C4-2B (cell line): Measurements from ENCODE around the gene RBM47.

Source experiments
- ZFX ChIP-seq: fragments of 450-650 bp; IDR thresholded peaks from 2 replicates; pipeline ENCODE4 v1.6.1; 2017
- TF ChIP-seq, protein P1 (sequence below): fragments of 450-650 bp; conservative IDR thresholded peaks from 2 replicates; pipeline ENCODE4 v1.5.1; 2017; ENCODE audit warnings: mild to moderate bottlenecking

DNA sequence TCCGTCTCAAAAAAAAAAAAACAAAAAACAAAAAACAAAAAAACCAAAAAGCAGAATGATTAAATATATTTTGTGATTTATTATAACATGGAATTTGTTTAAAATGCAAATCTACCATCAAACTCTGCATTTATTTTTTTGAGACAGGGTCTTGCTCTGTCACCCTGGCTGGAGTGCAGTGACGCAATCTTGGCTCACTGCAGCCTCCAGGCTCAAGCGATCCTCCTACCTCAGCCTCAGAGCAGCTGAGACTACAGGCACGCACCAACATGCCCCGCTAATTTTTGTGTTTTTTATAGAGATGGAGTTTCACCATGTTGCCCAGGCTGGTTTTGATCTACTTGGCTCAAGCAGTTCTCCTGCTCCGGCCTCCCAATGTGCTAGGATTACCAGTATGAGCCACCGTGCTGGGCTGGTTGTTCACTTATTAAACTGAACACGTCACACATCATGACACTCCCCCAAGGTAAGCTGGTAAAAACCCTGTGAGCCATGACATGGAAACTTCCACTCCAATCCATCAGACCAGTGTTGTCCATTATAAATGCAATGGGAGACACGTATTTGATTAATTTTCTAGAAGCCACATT lies 45.7 kb downstream of the RBM47 start:
- TF ChIP-seq ZFX, result no peak
- TF ChIP-seq, protein P1, sequence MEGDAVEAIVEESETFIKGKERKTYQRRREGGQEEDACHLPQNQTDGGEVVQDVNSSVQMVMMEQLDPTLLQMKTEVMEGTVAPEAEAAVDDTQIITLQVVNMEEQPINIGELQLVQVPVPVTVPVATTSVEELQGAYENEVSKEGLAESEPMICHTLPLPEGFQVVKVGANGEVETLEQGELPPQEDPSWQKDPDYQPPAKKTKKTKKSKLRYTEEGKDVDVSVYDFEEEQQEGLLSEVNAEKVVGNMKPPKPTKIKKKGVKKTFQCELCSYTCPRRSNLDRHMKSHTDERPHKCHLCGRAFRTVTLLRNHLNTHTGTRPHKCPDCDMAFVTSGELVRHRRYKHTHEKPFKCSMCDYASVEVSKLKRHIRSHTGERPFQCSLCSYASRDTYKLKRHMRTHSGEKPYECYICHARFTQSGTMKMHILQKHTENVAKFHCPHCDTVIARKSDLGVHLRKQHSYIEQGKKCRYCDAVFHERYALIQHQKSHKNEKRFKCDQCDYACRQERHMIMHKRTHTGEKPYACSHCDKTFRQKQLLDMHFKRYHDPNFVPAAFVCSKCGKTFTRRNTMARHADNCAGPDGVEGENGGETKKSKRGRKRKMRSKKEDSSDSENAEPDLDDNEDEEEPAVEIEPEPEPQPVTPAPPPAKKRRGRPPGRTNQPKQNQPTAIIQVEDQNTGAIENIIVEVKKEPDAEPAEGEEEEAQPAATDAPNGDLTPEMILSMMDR, result no peak
